ENCODE results near the gene MYO7B.

Gene MYO7B

DNA sequence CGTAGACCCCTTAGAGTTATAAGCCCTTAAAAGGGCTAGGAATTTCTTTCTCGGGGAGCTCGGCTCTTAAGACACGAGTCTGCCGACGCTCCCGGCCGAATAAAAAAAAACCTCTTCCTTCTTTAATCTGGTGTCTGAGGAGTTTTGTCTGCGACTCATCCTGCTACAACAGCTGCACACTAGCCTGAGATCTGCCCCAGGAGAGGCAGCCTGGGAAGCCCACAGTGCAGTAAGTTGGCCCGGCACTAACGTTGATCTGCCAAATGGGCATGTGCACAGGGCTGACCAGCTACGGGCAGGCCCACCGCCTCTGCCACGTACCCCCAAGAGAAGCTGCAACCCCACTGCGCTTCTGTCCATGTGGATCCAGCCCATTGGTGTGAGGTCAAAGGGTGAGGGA is 148.3 kb downstream of the MYO7B start:
- no peak for DNase-seq

DNA sequence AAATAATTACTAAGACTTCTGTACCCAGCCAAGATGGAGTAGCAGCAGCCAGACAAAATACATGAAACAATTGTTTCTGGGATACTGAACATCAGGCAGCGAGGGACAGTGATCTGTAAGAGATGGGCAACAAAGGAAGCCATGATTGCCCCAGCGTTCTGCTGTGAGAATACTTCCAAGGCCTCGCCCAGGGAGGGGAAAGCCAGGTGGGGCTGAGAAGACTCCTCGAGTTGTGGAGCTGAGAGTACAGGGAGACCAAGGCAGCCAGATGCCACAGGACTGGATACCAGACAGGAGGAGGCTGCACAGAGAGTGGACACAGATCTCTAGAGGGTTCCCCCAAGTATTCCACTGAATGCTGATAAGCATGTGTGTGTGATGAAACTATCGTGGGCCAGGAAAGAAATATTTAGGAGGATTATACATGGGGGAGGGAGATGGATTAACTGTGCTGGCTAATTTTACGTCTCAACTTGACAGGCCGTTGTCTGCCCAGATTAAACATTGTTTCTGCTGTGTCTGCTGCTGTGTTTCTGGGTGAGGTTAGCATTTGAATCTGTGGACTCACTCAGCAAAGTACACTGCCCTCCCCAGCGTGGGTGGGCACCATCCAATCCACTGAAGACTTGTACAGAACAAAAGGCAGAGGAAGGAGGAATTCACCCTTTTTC is 150.1 kb downstream of the MYO7B start:
- no peak for DNase-seq
